G401.6 (cell line): ENCODE data around the gene TSC2.

ENCODE experiments used
- FAIRE-seq: peaks from 2 replicates; lab custom pipeline; 2012; peaks lifted over from hg19 to GRCh38; lab: Jason Lieb, UNC

TSC2 gene

GRCh38 chr16:2071454-2072202 lies 23.8 kb downstream of the TSC2 start:
- no peak for FAIRE-seq

DNA sequence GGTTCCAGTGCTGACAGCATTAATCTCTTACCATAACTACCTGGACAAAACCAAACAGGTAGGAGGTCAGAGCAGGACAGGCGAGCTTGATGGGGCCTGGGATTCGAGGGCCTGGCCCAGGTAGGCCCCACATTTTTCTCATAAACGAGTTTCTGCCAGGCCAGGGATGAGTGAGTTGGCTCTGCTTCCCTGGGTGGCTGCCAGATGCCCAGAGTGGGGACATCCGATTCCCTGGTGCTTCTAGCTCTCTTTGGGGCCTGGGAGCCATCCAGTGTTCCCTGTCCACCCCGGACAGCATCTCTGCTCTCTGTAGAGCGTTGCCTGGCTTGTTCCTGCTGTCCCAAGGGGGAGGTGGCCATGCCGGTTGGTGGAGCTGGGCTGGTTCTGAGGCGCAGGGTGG lies 25.1 kb downstream of the TSC2 start:
- no peak for FAIRE-seq

DNA sequence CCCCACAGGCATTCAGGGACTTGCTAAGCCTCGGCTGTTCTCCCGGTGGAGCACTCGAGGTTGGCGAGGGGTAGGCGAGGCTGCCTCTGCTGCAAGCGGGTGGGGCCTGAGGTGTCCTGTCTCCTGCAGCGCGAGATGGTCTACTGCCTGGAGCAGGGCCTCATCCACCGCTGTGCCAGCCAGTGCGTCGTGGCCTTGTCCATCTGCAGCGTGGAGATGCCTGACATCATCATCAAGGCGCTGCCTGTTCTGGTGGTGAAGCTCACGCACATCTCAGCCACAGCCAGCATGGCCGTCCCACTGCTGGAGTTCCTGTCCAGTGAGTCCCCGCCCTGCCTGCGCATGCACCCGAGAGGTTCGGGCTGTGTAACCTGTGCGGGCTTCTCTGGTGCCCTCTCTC lies 26.3 kb downstream of the TSC2 start:
- no peak for FAIRE-seq

GRCh38 chr16:2075631-2076030 lies 27.8 kb downstream of the TSC2 start:
- no peak for FAIRE-seq

GRCh38 chr16:2076072-2076865 lies 28.5 kb downstream of the TSC2 start:
- no peak for FAIRE-seq

DNA sequence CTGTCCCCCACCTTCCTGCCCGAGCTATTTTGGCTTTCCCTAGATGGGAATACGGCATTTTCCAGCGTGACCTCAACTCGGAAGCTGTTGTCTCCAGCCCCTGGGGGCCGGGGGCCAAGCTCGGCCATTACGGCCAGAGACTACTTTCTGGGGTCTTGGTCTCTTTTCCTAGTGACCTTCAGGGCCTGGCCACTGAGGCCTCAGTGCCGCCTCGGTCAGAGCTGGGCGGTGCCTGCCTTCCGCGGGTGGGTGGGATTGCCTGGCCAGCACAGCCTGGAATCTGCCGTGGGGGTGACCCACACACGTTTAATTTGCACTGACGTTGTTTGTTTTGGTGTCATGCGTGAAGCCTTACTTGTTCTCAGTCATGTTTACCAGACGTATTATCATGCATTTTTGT lies 29.2 kb downstream of the TSC2 start:
- FAIRE-seq = no peak

DNA sequence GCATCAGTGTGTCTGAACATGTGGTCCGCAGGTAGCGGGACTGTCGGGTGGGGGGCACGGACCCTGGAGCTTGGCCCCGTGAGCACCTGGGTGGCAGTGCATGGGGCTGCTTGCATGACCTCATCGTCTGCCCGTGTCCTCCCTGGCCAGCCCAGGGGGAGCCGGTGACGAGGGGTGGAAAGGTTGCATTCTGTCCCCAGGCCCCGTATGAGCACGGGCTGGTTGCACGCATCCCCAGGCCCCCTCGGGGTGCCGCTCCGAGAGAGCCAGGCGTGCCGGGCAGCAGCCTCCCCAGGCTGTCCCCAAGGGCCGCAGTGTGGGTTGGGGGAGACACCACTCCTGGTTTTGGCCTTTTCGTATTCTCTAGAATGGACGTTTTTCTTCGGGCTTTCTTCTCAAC lies 29.9 kb downstream of the TSC2 start:
- no peak for FAIRE-seq

GRCh38 chr16:2078096-2078495 lies 30.3 kb downstream of the TSC2 start:
- no peak for FAIRE-seq

DNA sequence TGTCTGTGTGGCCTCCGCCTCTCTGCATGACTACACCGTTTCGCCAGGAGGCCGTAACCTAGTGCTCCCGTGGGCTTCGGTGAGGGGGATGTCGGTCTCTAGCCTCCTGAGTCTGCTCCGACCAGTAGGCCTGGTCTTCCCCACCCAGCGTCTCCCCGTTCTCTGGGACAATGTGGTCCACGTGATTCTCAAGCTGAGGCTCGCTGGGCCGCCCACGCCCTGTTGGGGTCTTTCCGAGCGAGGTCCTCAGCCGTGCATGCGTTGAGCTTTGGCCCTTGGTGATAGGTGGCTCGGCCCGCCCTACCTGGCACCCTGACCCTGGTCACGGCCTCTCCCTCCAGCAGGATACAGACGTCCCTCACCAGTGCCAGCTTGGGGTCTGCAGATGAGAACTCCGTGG lies 30.9 kb downstream of the TSC2 start:
- no peak for FAIRE-seq

GRCh38 chr16:2079311-2079800 lies 31.6 kb downstream of the TSC2 start:
- FAIRE-seq = no peak

- no peak for FAIRE-seq
These were observed 32.2 kb downstream of the TSC2 start for GRCh38 chr16:2079991-2080390.

- no peak for FAIRE-seq
These were observed 33.7 kb downstream of the TSC2 start for GRCh38 chr16:2081201-2082084.

- no peak for FAIRE-seq
These were observed 34.6 kb downstream of the TSC2 start for GRCh38 chr16:2082171-2082982.

DNA sequence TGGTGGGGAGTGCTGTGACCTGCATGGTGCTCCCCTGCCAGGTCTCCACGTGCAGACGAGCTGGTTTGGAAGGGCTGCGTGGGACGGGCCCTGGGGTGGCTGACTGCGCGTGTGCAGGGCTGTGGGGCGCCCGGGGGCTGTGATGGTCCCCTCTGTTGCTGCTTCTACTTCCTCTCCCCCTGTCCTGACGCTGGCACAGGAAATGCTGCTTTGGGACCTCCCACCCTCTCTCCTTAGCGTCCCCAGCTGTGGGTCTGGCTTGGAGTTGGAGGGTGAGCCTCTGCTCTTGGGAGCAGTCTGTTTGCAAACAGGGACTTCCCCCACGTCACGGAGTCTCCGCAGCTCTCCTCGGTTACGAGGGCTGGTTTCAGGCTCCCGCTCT lies 35.2 kb downstream of the TSC2 start:
- no peak for FAIRE-seq

- no peak for FAIRE-seq
These were observed 35.6 kb downstream of the TSC2 start for GRCh38 chr16:2083409-2083808.

GRCh38 chr16:2083876-2084780 lies 36.3 kb downstream of the TSC2 start:
- FAIRE-seq = no peak

DNA sequence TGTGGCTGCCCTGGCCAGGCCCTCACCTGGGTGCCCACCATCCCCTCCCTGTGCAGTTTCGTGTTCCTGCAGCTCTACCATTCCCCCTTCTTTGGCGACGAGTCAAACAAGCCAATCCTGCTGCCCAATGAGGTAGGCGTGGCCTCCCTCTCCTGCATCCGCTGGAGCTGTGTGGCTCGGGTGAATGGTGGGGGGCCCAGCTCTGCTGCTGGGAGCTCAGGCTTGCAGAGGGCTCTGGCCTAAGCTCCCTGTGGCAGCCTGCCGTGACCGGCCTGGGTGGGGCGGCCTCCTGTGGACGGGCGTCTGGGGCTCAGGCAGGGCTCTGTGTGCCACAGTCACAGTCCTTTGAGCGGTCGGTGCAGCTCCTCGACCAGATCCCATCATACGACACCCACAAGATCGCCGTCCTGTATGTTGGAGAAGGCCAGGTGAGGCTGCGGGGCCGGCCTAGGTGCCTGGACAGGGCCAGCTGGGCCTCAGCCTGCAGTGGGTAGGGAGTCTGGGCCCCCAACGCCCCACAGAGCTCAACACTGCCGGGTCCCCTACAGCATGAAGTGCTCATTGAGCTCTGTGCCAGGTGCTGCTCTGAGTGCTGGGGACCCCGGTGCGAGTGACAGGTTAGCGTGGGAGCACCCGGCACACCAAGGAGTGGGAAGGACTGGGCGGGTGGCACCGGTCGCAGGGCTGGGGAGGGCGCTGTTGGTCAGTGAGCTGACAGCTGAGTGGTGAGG lies 37.3 kb downstream of the TSC2 start:
- no peak for FAIRE-seq

DNA sequence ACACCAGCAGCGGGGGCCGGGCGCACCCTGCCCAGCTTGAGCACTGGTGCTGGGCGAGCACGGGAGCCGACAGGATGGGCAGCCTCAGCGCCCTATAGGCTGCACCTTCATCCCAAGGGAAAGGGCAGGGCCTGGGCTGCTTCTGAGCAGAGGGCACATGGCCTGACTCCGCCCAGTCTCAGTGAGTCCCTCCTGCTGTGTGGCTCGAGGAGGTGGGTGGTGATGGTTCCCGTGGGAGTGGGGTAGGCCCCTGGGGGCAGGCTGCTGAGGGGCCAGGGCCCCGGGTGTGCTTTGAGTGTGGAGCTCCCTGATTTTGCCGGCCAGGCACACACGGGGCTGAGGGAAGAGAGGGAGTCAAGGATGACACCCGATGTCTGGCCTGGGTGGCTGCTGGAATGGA lies 37.9 kb downstream of the TSC2 start:
- no peak for FAIRE-seq

GRCh38 chr16:2086106-2086742 lies 38.4 kb downstream of the TSC2 start:
- FAIRE-seq = no peak
